H1 (cell line): ENCODE data around the gene ENDOV. TPM values are rescaled to one million over a fixed set of nuclear protein-coding genes. Genes with fewer than 3 reads are reported as not detected.

ENCODE experiments used
- BACH1 ChIP-seq: IDR thresholded peaks from 2 replicates; pipeline ENCODE4 v1.6.1; 2012; ENCODE audit warnings: low read length, improper control_type of control experiment
- NANOG ChIP-seq: IDR thresholded peaks from 2 replicates; pipeline ENCODE4 v1.6.1; 2011; ENCODE audit warnings: low read length, low read depth, mild to moderate bottlenecking, inconsistent platforms; ENCODE audit not compliant: insufficient read depth, poor library complexity, severe bottlenecking
- RNF2 ChIP-seq: fragments of 200-900, 300-1000 bp; sonication (generic); IDR thresholded peaks from 2 replicates; pipeline ENCODE4 v1.7.1; 2016; ENCODE audit warnings: borderline replicate concordance, low read depth, mild to moderate bottlenecking, antibody characterized with exemption, low read length; ENCODE audit not compliant: poor library complexity, severe bottlenecking; ENCODE audit errors: missing control alignments
- TBP ChIP-seq: IDR thresholded peaks from 2 replicates; pipeline ENCODE4 v1.6.1; 2011; ENCODE audit warnings: low read depth, low read length, improper control_type of control experiment
- polyA plus RNA-seq, 7 experiments: library from polyadenylated mRNA; depleted of rRNA in 3 of 7; stranded (reverse) in 5 of 7; unstranded in 2 of 7; fragments of >200 nt in 5 of 7; fragments of 200-250 nt in 2 of 7; gene quantifications; 1 replicate in 5 of 7; 2 replicates in 1 of 7; 4 replicates in 1 of 7; pipeline versions ENCODE4 v1.2.1 to v1.2.3, GENCODE V29; 2011 to 2013; ENCODE audit warnings: missing spikeins in 2 of 7, mixed read lengths in 2 of 7
- total RNA-seq: library from RNA; stranded (reverse); fragmentation: NEBNext Ultra II Directional; extraction: Animal tissue kit (Norgen Biotek cat#: 25700); gene quantifications from 2 replicates; pipeline ENCODE4 v1.2.1, GENCODE V29; 2021

The ENDOV gene
- total and polyA plus RNA-seq, 2 of the 8 experiments (the other 6 are each of a cell fraction or from before 2014, with no cell fraction given), result 10.6 to 13.3 TPM

- TF ChIP-seq RNF2 (no peak), BACH1 (no peak), NANOG (no peak), TBP (no peak)
These were observed 43.8 kb upstream of the ENDOV start (continued) for GRCh38 chr17:80371196-80371595.
